ENCODE results near the gene EIF4A2.
"Not testable (repeated sequence)": the region's sequence is repeated elsewhere in the genome, so short reads cannot be mapped to it uniquely, and the experiment has no call there.

The EIF4A2 gene

GRCh38 chr3:186806089-186807055 lies 23.0 kb downstream of the EIF4A2 start, which contains the start of gene RFC4:
TSS of gene RFC4 (minus strand) at chr3:186806482. CDS start at chr3:186804713, 1,769 bp downstream.
- TF ChIP-seq, protein P1, sequence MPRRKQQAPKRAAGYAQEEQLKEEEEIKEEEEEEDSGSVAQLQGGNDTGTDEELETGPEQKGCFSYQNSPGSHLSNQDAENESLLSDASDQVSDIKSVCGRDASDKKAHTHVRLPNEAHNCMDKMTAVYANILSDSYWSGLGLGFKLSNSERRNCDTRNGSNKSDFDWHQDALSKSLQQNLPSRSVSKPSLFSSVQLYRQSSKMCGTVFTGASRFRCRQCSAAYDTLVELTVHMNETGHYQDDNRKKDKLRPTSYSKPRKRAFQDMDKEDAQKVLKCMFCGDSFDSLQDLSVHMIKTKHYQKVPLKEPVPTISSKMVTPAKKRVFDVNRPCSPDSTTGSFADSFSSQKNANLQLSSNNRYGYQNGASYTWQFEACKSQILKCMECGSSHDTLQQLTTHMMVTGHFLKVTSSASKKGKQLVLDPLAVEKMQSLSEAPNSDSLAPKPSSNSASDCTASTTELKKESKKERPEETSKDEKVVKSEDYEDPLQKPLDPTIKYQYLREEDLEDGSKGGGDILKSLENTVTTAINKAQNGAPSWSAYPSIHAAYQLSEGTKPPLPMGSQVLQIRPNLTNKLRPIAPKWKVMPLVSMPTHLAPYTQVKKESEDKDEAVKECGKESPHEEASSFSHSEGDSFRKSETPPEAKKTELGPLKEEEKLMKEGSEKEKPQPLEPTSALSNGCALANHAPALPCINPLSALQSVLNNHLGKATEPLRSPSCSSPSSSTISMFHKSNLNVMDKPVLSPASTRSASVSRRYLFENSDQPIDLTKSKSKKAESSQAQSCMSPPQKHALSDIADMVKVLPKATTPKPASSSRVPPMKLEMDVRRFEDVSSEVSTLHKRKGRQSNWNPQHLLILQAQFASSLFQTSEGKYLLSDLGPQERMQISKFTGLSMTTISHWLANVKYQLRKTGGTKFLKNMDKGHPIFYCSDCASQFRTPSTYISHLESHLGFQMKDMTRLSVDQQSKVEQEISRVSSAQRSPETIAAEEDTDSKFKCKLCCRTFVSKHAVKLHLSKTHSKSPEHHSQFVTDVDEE (CRISPR knock-in tag; IDR thresholded peaks at IDR 0.05), result no peak
- TF ChIP-seq ZFP3 (CRISPR knock-in tag; IDR thresholded peaks at IDR 0.05) (peak; percentile 68; the same call in 1 of the 2 replicates), GLIS3 (CRISPR knock-in tag; IDR thresholded peaks at IDR 0.05) (no peak; the same call in 1 of the 2 replicates)
- peak; percentile 96 for ATAC-seq

DNA sequence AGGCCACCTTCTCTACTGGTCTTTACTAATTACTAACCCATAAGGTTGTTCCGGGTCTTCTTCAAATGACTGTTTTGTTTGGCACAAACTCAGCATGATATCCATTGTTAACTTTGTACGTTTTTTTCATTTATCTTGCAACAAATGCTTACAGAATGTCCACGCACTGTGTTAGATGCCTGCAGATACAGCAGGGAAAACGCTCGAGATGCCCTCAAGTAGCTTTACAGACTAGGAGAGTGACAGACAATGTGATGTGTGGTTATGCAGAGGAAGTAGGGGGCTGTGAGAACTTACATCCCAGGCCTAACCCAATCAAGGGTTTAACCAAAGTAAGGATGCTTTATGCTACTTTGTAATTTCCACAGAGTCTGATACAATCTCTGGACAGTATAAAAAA lies 23.9 kb downstream of the EIF4A2 start:
- TF ChIP-seq PPARA (CRISPR knock-in tag; IDR thresholded peaks at IDR 0.05; ENCODE audit: borderline replicate concordance) (no peak), RARB (CRISPR knock-in tag; IDR thresholded peaks at IDR 0.05) (no peak), CSDC2 (CRISPR knock-in tag; IDR thresholded peaks at IDR 0.05) (no peak), CREB5 (CRISPR knock-in tag; IDR thresholded peaks at IDR 0.05; ENCODE audit: low read depth) (no peak), ZC3H10 (CRISPR knock-in tag; IDR thresholded peaks at IDR 0.05) (no peak), ARNTL (CRISPR knock-in tag; IDR thresholded peaks at IDR 0.05; ENCODE audit: borderline replicate concordance, low read depth) (no peak), OSR1 (CRISPR knock-in tag; IDR thresholded peaks at IDR 0.05) (no peak), ZNF70 (CRISPR knock-in tag; IDR thresholded peaks at IDR 0.05) (no peak)
- ATAC-seq, result no peak

GRCh38 chr3:186810336-186810996 lies 27.1 kb downstream of the EIF4A2 start:
- no peak for ATAC-seq
- no peak for TF ChIP-seq PPARA (CRISPR knock-in tag; IDR thresholded peaks at IDR 0.05; ENCODE audit: borderline replicate concordance)
- TF ChIP-seq ISL1 (CRISPR knock-in tag; IDR thresholded peaks at IDR 0.05), result no peak
- TF ChIP-seq SNAI2 (CRISPR knock-in tag; IDR thresholded peaks at IDR 0.05), result no peak
- TF ChIP-seq, protein P2, sequence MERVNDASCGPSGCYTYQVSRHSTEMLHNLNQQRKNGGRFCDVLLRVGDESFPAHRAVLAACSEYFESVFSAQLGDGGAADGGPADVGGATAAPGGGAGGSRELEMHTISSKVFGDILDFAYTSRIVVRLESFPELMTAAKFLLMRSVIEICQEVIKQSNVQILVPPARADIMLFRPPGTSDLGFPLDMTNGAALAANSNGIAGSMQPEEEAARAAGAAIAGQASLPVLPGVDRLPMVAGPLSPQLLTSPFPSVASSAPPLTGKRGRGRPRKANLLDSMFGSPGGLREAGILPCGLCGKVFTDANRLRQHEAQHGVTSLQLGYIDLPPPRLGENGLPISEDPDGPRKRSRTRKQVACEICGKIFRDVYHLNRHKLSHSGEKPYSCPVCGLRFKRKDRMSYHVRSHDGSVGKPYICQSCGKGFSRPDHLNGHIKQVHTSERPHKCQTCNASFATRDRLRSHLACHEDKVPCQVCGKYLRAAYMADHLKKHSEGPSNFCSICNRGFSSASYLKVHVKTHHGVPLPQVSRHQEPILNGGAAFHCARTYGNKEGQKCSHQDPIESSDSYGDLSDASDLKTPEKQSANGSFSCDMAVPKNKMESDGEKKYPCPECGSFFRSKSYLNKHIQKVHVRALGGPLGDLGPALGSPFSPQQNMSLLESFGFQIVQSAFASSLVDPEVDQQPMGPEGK (CRISPR knock-in tag; IDR thresholded peaks at IDR 0.05; ENCODE audit: borderline replicate concordance), result no peak
- TF ChIP-seq BACH2 (CRISPR knock-in tag; IDR thresholded peaks at IDR 0.05; ENCODE audit: borderline replicate concordance), result no peak
- no peak for TF ChIP-seq TOX (CRISPR knock-in tag; IDR thresholded peaks at IDR 0.05; ENCODE audit: borderline replicate concordance)
- TF ChIP-seq ZNF565 (CRISPR knock-in tag; conservative IDR thresholded peaks at IDR 0.05; ENCODE audit: low read depth), result no peak
- TF ChIP-seq, protein P3, sequence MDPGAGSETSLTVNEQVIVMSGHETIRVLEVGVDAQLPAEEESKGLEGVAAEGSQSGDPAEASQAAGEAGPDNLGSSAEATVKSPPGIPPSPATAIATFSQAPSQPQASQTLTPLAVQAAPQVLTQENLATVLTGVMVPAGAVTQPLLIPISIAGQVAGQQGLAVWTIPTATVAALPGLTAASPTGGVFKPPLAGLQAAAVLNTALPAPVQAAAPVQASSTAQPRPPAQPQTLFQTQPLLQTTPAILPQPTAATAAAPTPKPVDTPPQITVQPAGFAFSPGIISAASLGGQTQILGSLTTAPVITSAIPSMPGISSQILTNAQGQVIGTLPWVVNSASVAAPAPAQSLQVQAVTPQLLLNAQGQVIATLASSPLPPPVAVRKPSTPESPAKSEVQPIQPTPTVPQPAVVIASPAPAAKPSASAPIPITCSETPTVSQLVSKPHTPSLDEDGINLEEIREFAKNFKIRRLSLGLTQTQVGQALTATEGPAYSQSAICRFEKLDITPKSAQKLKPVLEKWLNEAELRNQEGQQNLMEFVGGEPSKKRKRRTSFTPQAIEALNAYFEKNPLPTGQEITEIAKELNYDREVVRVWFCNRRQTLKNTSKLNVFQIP (CRISPR knock-in tag; IDR thresholded peaks at IDR 0.05; ENCODE audit: borderline replicate concordance, low read depth), result no peak
- TF ChIP-seq CSRNP3 (CRISPR knock-in tag; IDR thresholded peaks at IDR 0.05), result no peak
- no peak for TF ChIP-seq ARNTL (CRISPR knock-in tag; IDR thresholded peaks at IDR 0.05; ENCODE audit: borderline replicate concordance, low read depth)
- TF ChIP-seq GLIS3 (CRISPR knock-in tag; IDR thresholded peaks at IDR 0.05), result no peak
- no peak for TF ChIP-seq ZC3H10 (CRISPR knock-in tag; IDR thresholded peaks at IDR 0.05)
- TF ChIP-seq, protein P1 (CRISPR knock-in tag; IDR thresholded peaks at IDR 0.05), result no peak
- no peak for TF ChIP-seq ZNF8 (CRISPR knock-in tag; IDR thresholded peaks at IDR 0.05)
- no peak for TF ChIP-seq TCF4 (CRISPR knock-in tag; IDR thresholded peaks at IDR 0.05; ENCODE audit: borderline replicate concordance)
- no peak for TF ChIP-seq RARB (CRISPR knock-in tag; IDR thresholded peaks at IDR 0.05)
- TF ChIP-seq CSDC2 (CRISPR knock-in tag; IDR thresholded peaks at IDR 0.05), result no peak
- no peak for TF ChIP-seq OSR1 (CRISPR knock-in tag; IDR thresholded peaks at IDR 0.05)

- ATAC-seq, result not testable (repeated sequence)
Observed at GRCh38 chr3:186811313-186811712, 27.9 kb downstream of the EIF4A2 start.

Measured in SK-N-SH treated with all-trans-retinoic acid at 6 μM for 48 hours (cell line).